ENCODE data around the gene ZNF555. TPM values are rescaled to one million over a fixed set of nuclear protein-coding genes. Genes with fewer than 3 reads are reported as not detected.

Gene ZNF555
- total and polyA plus RNA-seq, 10 of the 15 experiments (the other 5 are each of a cell fraction or from before 2014, with no cell fraction given) = 0.58 to 1.9 (median 1.2) TPM

DNA sequence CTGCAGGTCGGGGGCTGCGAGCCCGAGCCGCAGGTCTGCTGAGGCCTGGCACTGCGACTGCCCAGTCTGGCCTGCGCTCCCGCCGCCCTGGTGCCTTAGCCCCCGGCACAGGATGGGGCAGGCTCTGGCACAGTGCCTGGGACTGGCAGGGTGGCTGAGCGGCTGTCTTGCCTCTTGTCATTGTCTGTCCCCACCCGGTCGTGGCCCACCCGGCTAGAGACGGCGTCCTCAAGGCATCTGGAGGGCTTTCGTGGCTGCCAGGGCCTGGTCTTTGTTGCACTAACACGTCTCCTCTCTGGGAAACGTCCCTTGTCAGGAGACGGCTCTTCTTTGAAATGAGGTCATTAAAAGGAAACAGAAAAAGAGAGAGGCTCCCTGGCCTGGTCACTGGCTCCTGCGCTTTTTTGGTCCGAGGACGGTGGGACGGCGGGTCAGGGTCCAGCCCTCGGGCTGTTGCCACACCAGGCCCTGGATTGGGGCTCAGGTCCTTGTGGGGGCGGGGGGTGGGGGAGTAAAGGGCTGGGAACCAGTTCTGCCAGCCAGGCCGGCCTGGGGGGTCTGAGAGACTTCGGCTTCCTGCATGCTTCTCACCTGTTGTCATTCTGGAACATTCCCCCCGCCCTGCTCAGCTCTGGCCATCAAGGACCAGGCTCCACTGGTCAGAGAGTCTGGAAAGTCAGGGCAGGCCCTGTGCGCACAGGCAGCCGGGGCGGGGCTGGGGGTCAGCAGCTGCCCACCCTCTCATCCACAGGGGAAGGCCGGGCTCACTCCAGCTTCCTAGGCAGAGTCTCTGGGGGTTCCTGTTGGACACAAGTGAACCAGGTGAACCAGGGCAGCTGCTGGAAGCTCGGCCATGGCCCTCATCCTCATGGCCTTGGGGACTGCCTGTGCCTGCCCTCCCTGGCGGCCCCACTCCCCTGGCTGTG lies 27.8 kb upstream of the ZNF555 start:
- no peak for ATAC-seq
- Histone ChIP-seq H3K4me3 (no peak overlapping the region), H3K4me1 (ENCODE audit: control insufficient read depth, insufficient read depth, low read length) (no peaks in the 10 kb centered on the region), H3K9me3 (replicated peaks; ENCODE audit: control insufficient read depth, insufficient read depth, low read length) (no peaks in the 10 kb centered on the region), H3K79me2 (ENCODE audit: control insufficient read depth, insufficient read depth, low read length) (no peaks in the 10 kb centered on the region), H3K27ac (ENCODE audit: control insufficient read depth, insufficient read depth) (no peak overlapping the region), H3K4me2 (ENCODE audit: control insufficient read depth, insufficient read depth) (no peak overlapping the region), H3K36me3 (ENCODE audit: control insufficient read depth in 2 of 2, insufficient read depth in 2 of 2, low read length in 1 of 2) (peaks cover 16 to 22% of the 10 kb centered on the region in 2 experiments), H3K9ac (ENCODE audit: control insufficient read depth, insufficient read depth, low read length) (no peak overlapping the region), H3K27me3 (replicated peaks in 1 of 2; ENCODE audit: control insufficient read depth in 2 of 2, insufficient read depth in 2 of 2, low read length in 1 of 2) (no peaks in the 10 kb centered on the region), H2AFZ (ENCODE audit: control insufficient read depth, low read depth, low read length) (no peak overlapping the region), H4K20me1 (ENCODE audit: control insufficient read depth, insufficient read depth) (no peaks in the 10 kb centered on the region)
- ChIA-PET RAD21 (ENCODE audit: unreplicated experiment) (no interaction called here), POLR2A (no interaction called here), CTCF (no interaction called here), SMC1A (ENCODE audit: uncharacterized antibody, unreplicated experiment) (no interaction called here)
- BruUV-seq (replicated peaks) = no TSS peak
- TF ChIP-seq POLR2A (IDR thresholded peaks at IDR 0.05; ENCODE audit: low read depth, low read length) (0 out of 2 replicates have a peak, but pooled peaks have one; percentile 9), ZSCAN29 (IDR thresholded peaks at IDR 0.05) (no peak)
- no peak for FAIRE-seq
- DNase-seq (ENCODE audit: low read depth, low spot score) = no peak
- in situ Hi-C loops (cut with MboI) (no loop called here), intact Hi-C loops (cut with micrococcal nuclease; ENCODE audit: unreplicated experiment) (no loop called here)
- WGBS (ENCODE audit: insufficient coverage, insufficient replicate concordance, low lambda C conversion rate, missing lambda C conversion rate) = 90% methylated on average over 28 of the region's 35 CpGs

DNA sequence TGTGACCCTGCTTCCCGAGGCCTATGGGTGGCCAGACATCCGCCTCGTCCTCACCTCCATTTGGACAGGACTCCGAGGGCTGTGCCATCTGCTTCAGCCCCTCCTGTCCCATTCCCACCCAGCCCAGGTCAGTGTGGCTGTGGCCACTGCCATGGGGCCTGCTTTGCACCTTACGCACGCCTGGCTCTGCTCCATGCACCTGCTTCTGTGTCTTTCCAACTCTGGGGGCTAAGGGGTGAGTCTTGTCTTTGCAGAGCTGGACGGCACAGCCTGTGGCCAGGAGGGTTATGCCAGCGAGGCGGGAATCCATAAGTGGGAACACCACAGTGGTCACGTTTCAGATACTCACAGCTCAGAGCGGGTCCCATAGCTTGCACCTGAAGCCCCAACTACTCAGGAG lies 26.8 kb upstream of the ZNF555 start:
- ChIA-PET SMC1A (ENCODE audit: uncharacterized antibody, unreplicated experiment) (no interaction called here), RAD21 (ENCODE audit: unreplicated experiment) (no interaction called here), CTCF (no interaction called here), POLR2A (no interaction called here)
- H3K9ac ChIP-seq (ENCODE audit: control insufficient read depth, insufficient read depth, low read length) = no peak overlapping the region
- no peaks in the 10 kb centered on the region for H4K20me1 ChIP-seq (ENCODE audit: control insufficient read depth, insufficient read depth)
- no peaks in the 10 kb centered on the region for H3K79me2 ChIP-seq (ENCODE audit: control insufficient read depth, insufficient read depth, low read length)
- H3K27me3 ChIP-seq (replicated peaks in 1 of 2; ENCODE audit: control insufficient read depth in 2 of 2, insufficient read depth in 2 of 2, low read length in 1 of 2) = no peaks in the 10 kb centered on the region
- H3K4me3 ChIP-seq = no peak overlapping the region
- in situ Hi-C loops (cut with MboI) (no loop called here), intact Hi-C loops (cut with micrococcal nuclease; ENCODE audit: unreplicated experiment) (no loop called here)
- H3K36me3 ChIP-seq (ENCODE audit: control insufficient read depth in 2 of 2, insufficient read depth in 2 of 2, low read length in 1 of 2) = peaks cover 8 to 17% of the 10 kb centered on the region in 2 experiments
- DNase-seq (ENCODE audit: low read depth, low spot score) (no peak), ATAC-seq (no peak), FAIRE-seq (no peak)
- BruUV-seq (replicated peaks) = no TSS peak
- no peak overlapping the region for H3K27ac ChIP-seq (ENCODE audit: control insufficient read depth, insufficient read depth)
- no peaks in the 10 kb centered on the region for H3K4me1 ChIP-seq (ENCODE audit: control insufficient read depth, insufficient read depth, low read length)
- H3K4me2 ChIP-seq (ENCODE audit: control insufficient read depth, insufficient read depth) = no peak overlapping the region
- H3K9me3 ChIP-seq (replicated peaks; ENCODE audit: control insufficient read depth, insufficient read depth, low read length) = no peaks in the 10 kb centered on the region
- WGBS (ENCODE audit: insufficient coverage, insufficient replicate concordance, low lambda C conversion rate, missing lambda C conversion rate) = 95% methylated on average over 11 of the region's 11 CpGs
- no peak overlapping the region for H2AFZ ChIP-seq (ENCODE audit: control insufficient read depth, low read depth, low read length)
- TF ChIP-seq POLR2AphosphoS5 (IDR thresholded peaks at IDR 0.05; ENCODE audit: low read length) (no peak), NR2F1 (conservative IDR thresholded peaks at IDR 0.05) (no peak), ZNF384 (IDR thresholded peaks at IDR 0.05; ENCODE audit: borderline replicate concordance, low read depth, low read length) (no peak)
- TF ChIP-seq, protein P1, sequence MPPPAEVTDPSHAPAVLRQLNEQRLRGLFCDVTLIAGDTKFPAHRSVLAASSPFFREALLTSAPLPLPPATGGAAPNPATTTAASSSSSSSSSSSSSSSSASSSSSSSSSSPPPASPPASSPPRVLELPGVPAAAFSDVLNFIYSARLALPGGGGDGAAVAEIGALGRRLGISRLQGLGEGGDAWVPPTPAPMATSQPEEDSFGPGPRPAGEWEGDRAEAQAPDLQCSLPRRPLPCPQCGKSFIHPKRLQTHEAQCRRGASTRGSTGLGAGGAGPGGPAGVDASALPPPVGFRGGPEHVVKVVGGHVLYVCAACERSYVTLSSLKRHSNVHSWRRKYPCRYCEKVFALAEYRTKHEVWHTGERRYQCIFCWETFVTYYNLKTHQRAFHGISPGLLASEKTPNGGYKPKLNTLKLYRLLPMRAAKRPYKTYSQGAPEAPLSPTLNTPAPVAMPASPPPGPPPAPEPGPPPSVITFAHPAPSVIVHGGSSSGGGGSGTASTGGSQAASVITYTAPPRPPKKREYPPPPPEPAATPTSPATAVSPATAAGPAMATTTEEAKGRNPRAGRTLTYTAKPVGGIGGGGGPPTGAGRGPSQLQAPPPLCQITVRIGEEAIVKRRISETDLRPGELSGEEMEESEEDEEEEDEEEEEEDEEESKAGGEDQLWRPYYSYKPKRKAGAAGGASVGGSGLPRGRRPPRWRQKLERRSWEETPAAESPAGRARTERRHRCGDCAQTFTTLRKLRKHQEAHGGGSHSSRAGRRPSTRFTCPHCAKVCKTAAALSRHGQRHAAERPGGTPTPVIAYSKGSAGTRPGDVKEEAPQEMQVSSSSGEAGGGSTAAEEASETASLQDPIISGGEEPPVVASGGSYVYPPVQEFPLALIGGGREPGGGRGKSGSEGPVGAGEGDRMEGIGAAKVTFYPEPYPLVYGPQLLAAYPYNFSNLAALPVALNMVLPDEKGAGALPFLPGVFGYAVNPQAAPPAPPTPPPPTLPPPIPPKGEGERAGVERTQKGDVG (CRISPR knock-in tag; IDR thresholded peaks at IDR 0.05) = no peak
- TF ChIP-seq, protein P2, sequence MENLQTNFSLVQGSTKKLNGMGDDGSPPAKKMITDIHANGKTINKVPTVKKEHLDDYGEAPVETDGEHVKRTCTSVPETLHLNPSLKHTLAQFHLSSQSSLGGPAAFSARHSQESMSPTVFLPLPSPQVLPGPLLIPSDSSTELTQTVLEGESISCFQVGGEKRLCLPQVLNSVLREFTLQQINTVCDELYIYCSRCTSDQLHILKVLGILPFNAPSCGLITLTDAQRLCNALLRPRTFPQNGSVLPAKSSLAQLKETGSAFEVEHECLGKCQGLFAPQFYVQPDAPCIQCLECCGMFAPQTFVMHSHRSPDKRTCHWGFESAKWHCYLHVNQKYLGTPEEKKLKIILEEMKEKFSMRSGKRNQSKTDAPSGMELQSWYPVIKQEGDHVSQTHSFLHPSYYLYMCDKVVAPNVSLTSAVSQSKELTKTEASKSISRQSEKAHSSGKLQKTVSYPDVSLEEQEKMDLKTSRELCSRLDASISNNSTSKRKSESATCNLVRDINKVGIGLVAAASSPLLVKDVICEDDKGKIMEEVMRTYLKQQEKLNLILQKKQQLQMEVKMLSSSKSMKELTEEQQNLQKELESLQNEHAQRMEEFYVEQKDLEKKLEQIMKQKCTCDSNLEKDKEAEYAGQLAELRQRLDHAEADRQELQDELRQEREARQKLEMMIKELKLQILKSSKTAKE (IDR thresholded peaks at IDR 0.05; ENCODE audit: low read depth, poor library complexity, severe bottlenecking) = no peak
